DLD1 (cell line): ENCODE results near the gene EML6.

Experiments used
- in situ Hi-C: cut with HindIII; loops from 2 replicates; pipeline ENCODE4 v1.10.0; 2017; ENCODE audit warnings: low sequenced_read_pairs

Gene EML6

GRCh38 chr2:54706622-54707021 lies 16.8 kb upstream of the EML6 start:
- in situ Hi-C loops = no loop called here

GRCh38 chr2:54708584-54709335 lies 14.7 kb upstream of the EML6 start:
- in situ Hi-C loops = no loop called here

GRCh38 chr2:54709336-54709809 lies 14.1 kb upstream of the EML6 start:
- in situ Hi-C loops = no loop called here

- in situ Hi-C loops = no loop called here
These were observed 13.2 kb upstream of the EML6 start for GRCh38 chr2:54710216-54710615.

- in situ Hi-C loops = no loop called here
These were observed 10.9 kb upstream of the EML6 start for GRCh38 chr2:54712516-54712915.

- in situ Hi-C loops = no loop called here
These were observed 8.5 kb upstream of the EML6 start for GRCh38 chr2:54714996-54715395.

- in situ Hi-C loops = no loop called here
These were observed 7.1 kb upstream of the EML6 start for GRCh38 chr2:54716375-54716774.

GRCh38 chr2:54720563-54720962 lies 2.9 kb upstream of the EML6 start:
- in situ Hi-C loops = no loop called here

GRCh38 chr2:54722641-54723040 lies 821 bp upstream of the EML6 start:
- in situ Hi-C loops = no loop called here

- in situ Hi-C loops = no loop called here
These were observed 616 bp downstream of the EML6 start for GRCh38 chr2:54723996-54724559.

- in situ Hi-C loops = no loop called here
These were observed 1.3 kb downstream of the EML6 start for GRCh38 chr2:54724560-54725342.

GRCh38 chr2:54725343-54726099 lies 2.1 kb downstream of the EML6 start:
- in situ Hi-C loops = no loop called here

- in situ Hi-C loops = no loop called here
These were observed 3.0 kb downstream of the EML6 start for GRCh38 chr2:54726431-54726830.

GRCh38 chr2:54726940-54727339 lies 3.5 kb downstream of the EML6 start:
- in situ Hi-C loops = no loop called here

- in situ Hi-C loops = no loop called here
These were observed 5.2 kb downstream of the EML6 start for GRCh38 chr2:54728669-54729120.

- in situ Hi-C loops = no loop called here
These were observed 12.2 kb downstream of the EML6 start for GRCh38 chr2:54735636-54736035.

GRCh38 chr2:54738281-54738680 lies 14.8 kb downstream of the EML6 start:
- in situ Hi-C loops = no loop called here

GRCh38 chr2:54740333-54740732 lies 16.9 kb downstream of the EML6 start:
- in situ Hi-C loops = no loop called here

- in situ Hi-C loops = no loop called here
These were observed 17.8 kb downstream of the EML6 start for GRCh38 chr2:54741250-54741649.

GRCh38 chr2:54750040-54750439 lies 26.6 kb downstream of the EML6 start:
- in situ Hi-C loops = no loop called here

- in situ Hi-C loops = no loop called here
These were observed 29.0 kb downstream of the EML6 start for GRCh38 chr2:54752439-54752838.
